Activated CD8-positive, alpha-beta T cell treated with anti-CD3 and anti-CD28 coated beads for 36 hours (primary cell): ENCODE data around the gene SLC8A1. TPM values are rescaled to one million over a fixed set of nuclear protein-coding genes. Genes with fewer than 3 reads are reported as not detected.

ENCODE experiments used
- ATAC-seq: fragments of 200-7000 bp; cut with Tn5 transposase; one replicate; pipeline ENCODE4 v1.10.0; 2021; ENCODE audit warnings: mild to moderate bottlenecking, moderate library complexity
- CTCF ChIA-PET: fragments of 350-600 bp; sonication (Branson Sonifier 250); formaldehyde crosslinking; loops from one replicate; lab custom pipeline; 2021; ENCODE audit warnings: antibody characterized with exemption; lab: Charles Lee
- POLR2A ChIA-PET: fragments of 350-600 bp; sonication (Branson Sonifier 250); formaldehyde crosslinking; loops from one replicate; lab custom pipeline; 2021; ENCODE audit warnings: antibody characterized with exemption; lab: Charles Lee
- DNase-seq: peaks from one replicate; pipeline ENCODE4 v3.0.0-alpha.2; 2020
- H3K27ac Mint-ChIP-seq: one replicate; pipeline ENCODE4 v1.8.0; 2021; ENCODE audit warnings: mild to moderate bottlenecking, mixed read lengths
- H3K27me3 Mint-ChIP-seq: one replicate; pipeline ENCODE4 v1.8.0; 2021; ENCODE audit warnings: mixed read lengths
- H3K36me3 Mint-ChIP-seq: one replicate; pipeline ENCODE4 v1.8.0; 2021; ENCODE audit warnings: low read depth, mixed read lengths
- H3K4me1 Mint-ChIP-seq: one replicate; pipeline ENCODE4 v1.8.0; 2021; ENCODE audit warnings: low read depth, mixed read lengths
- H3K4me3 Mint-ChIP-seq: one replicate; pipeline ENCODE4 v1.8.0; 2021; ENCODE audit warnings: mild to moderate bottlenecking, moderate library complexity, mixed read lengths
- H3K9me3 Mint-ChIP-seq: one replicate; pipeline ENCODE4 v1.8.0; 2021; ENCODE audit warnings: mixed read lengths
- CTCF ChIP-seq: fragments of 200-600 bp; IDR thresholded peaks from one replicate; pipeline ENCODE4 v1.8.0; 2022; ENCODE audit warnings: antibody characterized with exemption, mild to moderate bottlenecking
- intact Hi-C: fragments of 100-400 bp; cut with micrococcal nuclease; formaldehyde crosslinking; loops from one replicate; pipeline ENCODE4 v1.10.0; 2022
- total RNA-seq, 2 experiments: library from RNA; stranded (reverse); gene quantifications; one replicate each; pipeline ENCODE4 v1.2.3, GENCODE V29; 2021

SLC8A1 gene
- total RNA-seq, 2 experiments from 2014 or later: 0.23 to 0.34 TPM

GRCh38 chr2:40256649-40257048, 195.2 kb downstream of the SLC8A1 start:
- intact Hi-C loops: no loop called here
- no peak for ATAC-seq
- Mint-ChIP-seq H3K4me1 (no peaks in the 10 kb centered on the region), H3K27me3 (no peaks in the 10 kb centered on the region), H3K4me3 (no peak overlapping the region), H3K27ac (no peak overlapping the region), H3K9me3 (no peaks in the 10 kb centered on the region), H3K36me3 (no peaks in the 10 kb centered on the region)
- ChIA-PET POLR2A (no interaction called here), CTCF (interaction anchor here (1.1 kb wide), 2 partner anchors 12 to 43 kb away, joined by 3 read pairs; no protein-coding TSS in a partner anchor)
- DNase-seq: no peak
- no peak for TF ChIP-seq CTCF

GRCh38 chr2:40256008-40256407, 195.9 kb downstream of the SLC8A1 start:
- CTCF ChIA-PET: interaction anchor here (1.1 kb wide), 1 partner anchor 43 kb away, joined by 3 read pairs; no protein-coding TSS in a partner anchor
- no peak for TF ChIP-seq CTCF
- no peaks in the 10 kb centered on the region for H3K36me3 Mint-ChIP-seq

GRCh38 chr2:40255103-40255502, 196.8 kb downstream of the SLC8A1 start:
- ChIA-PET POLR2A (no interaction called here), CTCF (no interaction called here)
- DNase-seq (no peak), ATAC-seq (no peak)
- Mint-ChIP-seq H3K9me3 (no peaks in the 10 kb centered on the region), H3K27ac (no peak overlapping the region), H3K4me1 (no peaks in the 10 kb centered on the region), H3K36me3 (no peaks in the 10 kb centered on the region), H3K27me3 (no peaks in the 10 kb centered on the region), H3K4me3 (no peak overlapping the region)
- no peak for TF ChIP-seq CTCF
- intact Hi-C loops: no loop called here

More at GRCh38 chr2:40256008-40256407, 195.9 kb downstream of the SLC8A1 start:
- Mint-ChIP-seq H3K9me3 (no peaks in the 10 kb centered on the region), H3K4me1 (no peaks in the 10 kb centered on the region), H3K4me3 (no peak overlapping the region), H3K27me3 (no peaks in the 10 kb centered on the region), H3K27ac (no peak overlapping the region)
- intact Hi-C loops: no loop called here
- ATAC-seq (no peak), DNase-seq (no peak)
- POLR2A ChIA-PET: no interaction called here

- H3K4me3 Mint-ChIP-seq: no peak overlapping the region
- DNase-seq: no peak
- no peaks in the 10 kb centered on the region for H3K36me3 Mint-ChIP-seq
- no peak for ATAC-seq
- TF ChIP-seq CTCF: no peak
- H3K27me3 Mint-ChIP-seq: no peaks in the 10 kb centered on the region
- CTCF ChIA-PET: no interaction called here
- intact Hi-C loops: no loop called here
- H3K4me1 Mint-ChIP-seq: no peaks in the 10 kb centered on the region
- POLR2A ChIA-PET: no interaction called here
- H3K9me3 Mint-ChIP-seq: no peaks in the 10 kb centered on the region
- no peak overlapping the region for H3K27ac Mint-ChIP-seq
Measured at GRCh38 chr2:40254611-40255010, 197.3 kb downstream of the SLC8A1 start.

- no peak for TF ChIP-seq CTCF
- POLR2A ChIA-PET: no interaction called here
- H3K4me1 Mint-ChIP-seq: no peaks in the 10 kb centered on the region
- ATAC-seq (no peak), DNase-seq (no peak)
- no peaks in the 10 kb centered on the region for H3K9me3 Mint-ChIP-seq
- no peak overlapping the region for H3K4me3 Mint-ChIP-seq
- no peaks in the 10 kb centered on the region for H3K36me3 Mint-ChIP-seq
- CTCF ChIA-PET: no interaction called here
- no peak overlapping the region for H3K27ac Mint-ChIP-seq
- no peaks in the 10 kb centered on the region for H3K27me3 Mint-ChIP-seq
- intact Hi-C loops: no loop called here
Measured at GRCh38 chr2:40251137-40251536, 200.8 kb downstream of the SLC8A1 start.
